Skeletal muscle satellite cell (primary cell): ENCODE measurements around the gene TNRC6B.

Source experiments
- H3K27me3 ChIP-seq: 2 replicates; pipeline ENCODE4 v1.7.0; 2013; ENCODE audit warnings: low read length; ENCODE audit not compliant: control insufficient read depth, insufficient read depth
- H3K36me3 ChIP-seq: 2 replicates; pipeline ENCODE4 v1.7.0; 2013; ENCODE audit warnings: mild to moderate bottlenecking, control low read depth, low read length; ENCODE audit not compliant: insufficient read depth
- H3K4me1 ChIP-seq: 2 replicates; pipeline ENCODE4 v1.7.0; 2013; ENCODE audit warnings: low read length; ENCODE audit not compliant: control insufficient read depth, insufficient read depth
- H3K4me2 ChIP-seq: 2 replicates; pipeline ENCODE4 v1.7.0; 2013; ENCODE audit warnings: mild to moderate bottlenecking, low read length
- H3K4me3 ChIP-seq: 2 replicates; pipeline ENCODE4 v1.7.0; 2013; ENCODE audit warnings: low read length
- H3K9ac ChIP-seq: 2 replicates; pipeline ENCODE4 v1.7.0; 2013; ENCODE audit warnings: mild to moderate bottlenecking, low read depth, low read length, moderate library complexity
- H3K9me3 ChIP-seq: replicated peaks from 2 replicates; pipeline ENCODE4 v1.7.0; 2013; ENCODE audit warnings: mild to moderate bottlenecking, control low read depth, low read length

TNRC6B gene

DNA sequence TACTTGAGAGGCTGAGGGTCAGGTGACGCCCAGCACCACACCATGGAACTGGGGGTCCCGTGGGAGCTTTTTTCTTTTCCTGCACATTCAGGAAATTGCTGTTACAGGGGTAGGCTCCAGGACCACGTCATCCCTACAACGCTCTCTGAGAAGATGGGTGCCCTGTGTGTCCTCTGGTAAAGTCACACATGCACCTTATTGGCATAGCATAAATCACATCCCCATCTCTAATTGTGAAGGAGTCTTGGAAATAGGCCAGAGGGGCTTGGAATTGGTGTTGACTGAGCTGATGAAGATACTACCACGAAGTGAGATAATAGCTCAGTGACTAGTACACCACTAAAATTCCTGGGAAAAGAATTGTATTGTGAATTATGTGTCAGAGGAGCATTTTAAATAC is 57.6 kb downstream of the TNRC6B start:
- H3K4me3 ChIP-seq, result no peak overlapping the region
- no peak overlapping the region for H3K9ac ChIP-seq
- peaks cover 39% of the 10 kb centered on the region for H3K4me1 ChIP-seq
- no peaks in the 10 kb centered on the region for H3K27me3 ChIP-seq
- peaks cover 9% of the 10 kb centered on the region for H3K36me3 ChIP-seq
- no peaks in the 10 kb centered on the region for H3K9me3 ChIP-seq
- H3K4me2 ChIP-seq, result no peak overlapping the region

- no peaks in the 10 kb centered on the region for H3K27me3 ChIP-seq
- peak overlapping the region; percentile 35 for H3K4me3 ChIP-seq
- peaks cover 39% of the 10 kb centered on the region for H3K4me1 ChIP-seq
- no peak overlapping the region for H3K9ac ChIP-seq
- no peaks in the 10 kb centered on the region for H3K9me3 ChIP-seq
- H3K4me2 ChIP-seq, result peak overlapping the region; percentile 15
- peaks cover 7% of the 10 kb centered on the region for H3K36me3 ChIP-seq
Measured at GRCh38 chr22:40236131-40236665, 58.5 kb downstream of the TNRC6B start.

DNA sequence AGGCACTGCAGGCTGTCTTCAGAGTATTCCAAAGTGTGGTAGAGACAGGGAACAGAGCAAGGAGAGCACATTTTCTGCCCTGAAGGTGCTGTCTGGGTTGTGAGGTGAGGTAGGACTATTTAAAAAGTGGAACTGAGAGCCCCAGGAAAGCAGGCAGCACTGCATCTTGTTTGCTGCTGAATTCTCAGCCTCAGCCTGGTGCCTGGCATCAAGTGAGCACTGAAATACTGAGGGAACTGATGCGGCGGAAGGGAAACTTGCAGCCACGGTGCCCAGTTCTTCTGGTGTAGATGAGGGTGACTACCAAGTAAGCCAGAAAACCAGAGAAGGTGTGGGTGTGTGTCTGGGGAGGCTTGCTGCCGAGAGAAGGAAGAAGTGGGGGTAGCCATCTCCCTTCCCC is 59.5 kb downstream of the TNRC6B start:
- H3K9me3 ChIP-seq, result no peaks in the 10 kb centered on the region
- H3K4me1 ChIP-seq, result peaks cover 39% of the 10 kb centered on the region

GRCh38 chr22:40237788-40238424 is 60.2 kb downstream of the TNRC6B start:
- Histone ChIP-seq H3K36me3 (peaks cover 4% of the 10 kb centered on the region), H3K27me3 (no peaks in the 10 kb centered on the region), H3K9me3 (no peaks in the 10 kb centered on the region), H3K4me2 (peak overlapping the region; percentile 67), H3K9ac (no peak overlapping the region), H3K4me1 (peaks cover 39% of the 10 kb centered on the region), H3K4me3 (no peak overlapping the region)

More for the DNA sequence above, 59.5 kb downstream of the TNRC6B start:
- H3K36me3 ChIP-seq, result peaks cover 4% of the 10 kb centered on the region
- H3K4me2 ChIP-seq, result no peak overlapping the region
- H3K4me3 ChIP-seq, result no peak overlapping the region
- no peaks in the 10 kb centered on the region for H3K27me3 ChIP-seq
- no peak overlapping the region for H3K9ac ChIP-seq

DNA sequence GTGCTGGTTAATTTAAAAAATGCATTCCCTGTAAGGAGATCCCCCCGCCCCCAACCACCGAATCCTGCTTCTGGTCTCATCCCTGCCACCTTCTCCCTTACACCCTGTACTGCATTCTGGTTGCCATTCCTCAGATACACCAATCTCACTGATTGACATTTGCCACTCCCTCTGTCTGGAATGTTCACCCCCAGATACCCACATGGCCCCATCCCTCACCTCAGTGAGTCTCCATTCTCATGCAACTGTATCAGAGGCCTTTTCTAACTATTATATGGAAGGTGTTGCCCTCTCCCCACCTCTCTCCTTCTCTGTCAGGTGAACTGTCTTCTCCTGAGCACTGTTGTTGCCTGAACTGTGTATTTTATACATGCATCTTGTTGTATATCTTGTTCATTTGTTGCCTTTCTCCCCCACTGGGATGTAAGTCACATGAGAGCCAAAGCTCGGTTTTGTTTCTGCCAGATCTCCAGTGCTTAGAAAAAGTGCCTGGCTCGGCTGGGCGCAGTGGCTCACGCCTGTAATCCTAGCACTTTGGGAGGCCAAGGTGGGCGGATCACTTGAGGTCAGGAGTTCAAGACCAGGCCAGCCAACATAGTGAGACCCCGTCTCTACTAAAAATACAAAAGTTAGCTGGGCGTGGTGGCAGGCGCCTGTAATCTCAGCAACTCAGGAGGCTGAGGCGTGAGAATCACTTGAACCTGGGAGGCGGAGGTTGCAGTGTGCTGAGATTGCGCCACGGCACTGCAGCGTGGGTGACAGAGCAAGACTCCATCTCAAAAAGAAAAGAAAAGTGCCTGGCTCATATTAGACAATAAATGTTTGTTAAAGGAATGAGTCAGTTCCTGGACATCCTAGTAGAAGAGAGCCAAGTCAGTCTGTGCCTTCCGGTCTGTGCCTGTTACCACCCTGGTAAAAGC is 61.0 kb downstream of the TNRC6B start:
- peak overlapping the region; percentile 67 for H3K4me2 ChIP-seq
- H3K27me3 ChIP-seq, result no peaks in the 10 kb centered on the region
- H3K4me1 ChIP-seq, result peaks cover 39% of the 10 kb centered on the region
- peak overlapping the region; percentile 29 for H3K4me3 ChIP-seq
- no peaks in the 10 kb centered on the region for H3K9me3 ChIP-seq
- peaks cover 4% of the 10 kb centered on the region for H3K36me3 ChIP-seq
- peak overlapping the region; percentile 11 for H3K9ac ChIP-seq

DNA sequence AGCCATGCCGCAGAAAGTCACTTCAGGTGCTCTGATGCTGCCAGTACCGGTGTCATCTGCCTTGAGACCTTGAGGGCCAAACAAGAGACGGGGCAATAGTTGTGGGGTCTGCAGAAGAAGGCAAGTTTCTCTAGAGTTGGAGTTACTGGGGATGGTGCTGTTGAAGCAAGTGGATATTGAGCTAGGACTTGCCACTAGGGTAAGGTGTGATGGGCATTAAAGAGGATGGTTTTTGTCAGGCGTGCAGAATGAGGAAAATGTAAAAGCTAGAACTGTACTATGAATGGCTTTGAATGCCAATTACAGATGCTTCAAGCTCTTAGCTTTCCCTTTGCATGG is 61.6 kb downstream of the TNRC6B start:
- Histone ChIP-seq H3K4me1 (peaks cover 39% of the 10 kb centered on the region), H3K4me2 (peak overlapping the region; percentile 42), H3K9ac (no peak overlapping the region), H3K36me3 (peaks cover 4% of the 10 kb centered on the region), H3K9me3 (no peaks in the 10 kb centered on the region), H3K27me3 (no peaks in the 10 kb centered on the region), H3K4me3 (no peak overlapping the region)

DNA sequence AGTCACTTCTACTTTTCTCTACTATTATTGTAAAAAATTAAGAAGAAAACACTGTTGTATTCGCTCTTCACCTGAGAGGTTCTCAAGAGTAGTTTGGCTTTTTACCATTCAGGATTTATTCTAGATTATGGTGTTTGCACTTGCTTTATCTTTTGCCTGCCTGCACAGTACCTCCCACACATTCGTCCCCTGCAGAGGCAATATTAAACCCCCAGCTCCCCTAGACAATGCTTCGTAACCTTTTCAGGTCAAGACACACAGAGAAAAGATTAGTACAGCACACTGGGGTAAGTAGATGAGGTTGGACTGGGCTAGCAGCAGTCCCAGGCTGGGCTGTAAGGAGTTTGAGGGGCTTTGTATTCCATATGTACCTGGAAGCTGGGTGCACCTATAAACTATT is 62.4 kb downstream of the TNRC6B start:
- H3K9ac ChIP-seq, result no peak overlapping the region
- H3K9me3 ChIP-seq, result no peaks in the 10 kb centered on the region
- peaks cover 4% of the 10 kb centered on the region for H3K36me3 ChIP-seq
- peaks cover 38% of the 10 kb centered on the region for H3K4me1 ChIP-seq
- H3K4me3 ChIP-seq, result no peak overlapping the region
- H3K4me2 ChIP-seq, result no peak overlapping the region
- no peaks in the 10 kb centered on the region for H3K27me3 ChIP-seq

DNA sequence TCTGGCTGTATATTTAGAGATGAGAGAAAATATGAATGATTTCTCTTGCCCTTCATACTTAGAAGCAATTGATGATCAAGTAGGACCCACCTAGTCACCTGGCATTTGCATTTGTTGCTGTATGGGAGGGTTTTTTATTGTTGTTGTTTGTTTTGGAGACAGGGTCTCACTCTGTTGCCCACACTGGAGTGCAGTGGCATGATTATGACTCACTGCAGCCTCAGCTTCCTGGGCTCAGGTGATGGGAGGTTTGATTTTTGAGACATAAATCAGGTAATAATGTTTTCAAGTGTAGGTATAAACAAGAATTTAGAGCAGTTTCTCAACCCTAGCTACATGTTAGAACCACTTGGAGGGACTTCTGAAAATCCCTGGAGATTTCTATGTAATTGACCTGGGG is 63.0 kb downstream of the TNRC6B start:
- Histone ChIP-seq H3K4me1 (peaks cover 33% of the 10 kb centered on the region), H3K9ac (no peak overlapping the region)

DNA sequence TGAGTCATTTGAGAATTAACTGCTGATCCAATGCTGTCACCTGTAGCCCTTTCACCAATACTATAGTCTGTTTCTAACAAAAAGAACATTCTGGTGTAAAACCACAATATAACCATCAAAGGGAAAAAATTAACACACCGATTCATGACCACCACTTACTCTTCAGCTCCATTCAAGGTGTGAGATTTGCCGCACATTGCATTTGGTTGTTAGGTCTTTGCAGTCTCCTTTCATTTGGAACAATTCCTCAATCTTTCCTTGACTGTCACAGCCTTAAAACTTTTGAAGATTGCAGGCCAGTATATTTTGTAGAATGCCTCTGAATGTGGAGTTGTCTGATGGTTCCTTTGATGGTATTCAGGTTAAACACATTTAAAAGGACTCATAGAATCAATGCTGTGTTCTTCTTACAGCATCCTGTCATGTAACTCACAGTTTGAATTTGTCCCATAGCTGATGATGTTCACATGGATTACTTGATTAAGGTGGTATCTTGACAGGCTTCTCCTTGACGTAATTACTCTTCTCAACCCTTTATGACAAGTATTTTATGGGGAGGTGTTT is 63.6 kb downstream of the TNRC6B start:
- H3K27me3 ChIP-seq, result no peaks in the 10 kb centered on the region
- peaks cover 27% of the 10 kb centered on the region for H3K4me1 ChIP-seq
- peaks cover 4% of the 10 kb centered on the region for H3K36me3 ChIP-seq
- no peaks in the 10 kb centered on the region for H3K9me3 ChIP-seq
- no peak overlapping the region for H3K4me3 ChIP-seq
- H3K9ac ChIP-seq, result no peak overlapping the region
- no peak overlapping the region for H3K4me2 ChIP-seq

More for the DNA sequence above, 63.0 kb downstream of the TNRC6B start:
- peaks cover 4% of the 10 kb centered on the region for H3K36me3 ChIP-seq
- no peak overlapping the region for H3K4me3 ChIP-seq
- no peak overlapping the region for H3K4me2 ChIP-seq
- H3K9me3 ChIP-seq, result no peaks in the 10 kb centered on the region
- H3K27me3 ChIP-seq, result no peaks in the 10 kb centered on the region

- Histone ChIP-seq H3K4me3 (no peak overlapping the region), H3K27me3 (no peaks in the 10 kb centered on the region), H3K4me1 (peaks cover 8% of the 10 kb centered on the region), H3K9me3 (no peaks in the 10 kb centered on the region), H3K4me2 (no peak overlapping the region), H3K9ac (no peak overlapping the region), H3K36me3 (peaks cover 9% of the 10 kb centered on the region)
Measured at GRCh38 chr22:40243891-40244290, 66.2 kb downstream of the TNRC6B start.

DNA sequence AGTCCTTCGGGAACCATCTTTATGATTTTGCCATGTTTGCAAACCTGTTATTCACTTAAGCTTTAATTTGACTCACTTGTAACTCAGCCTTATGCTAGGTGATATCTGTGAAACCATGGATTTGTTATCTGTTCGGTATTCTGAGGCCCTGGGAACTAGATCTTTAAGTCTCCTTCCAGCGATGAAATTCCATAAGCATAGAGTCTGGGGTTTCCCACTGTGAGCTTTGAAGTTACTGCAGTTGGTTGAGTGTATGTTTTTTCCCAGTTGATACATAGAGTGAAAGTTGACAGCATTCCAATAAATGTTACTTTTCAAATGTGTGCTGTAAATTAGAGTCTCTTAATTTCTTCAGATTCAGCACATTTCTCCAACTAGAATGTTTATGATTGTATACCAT is 66.9 kb downstream of the TNRC6B start:
- Histone ChIP-seq H3K9ac (no peak overlapping the region), H3K4me2 (no peak overlapping the region), H3K9me3 (no peaks in the 10 kb centered on the region), H3K27me3 (no peaks in the 10 kb centered on the region), H3K4me3 (no peak overlapping the region), H3K4me1 (peaks cover under 1% of the 10 kb centered on the region), H3K36me3 (peaks cover 9% of the 10 kb centered on the region)
